ENCODE results near the gene PHACTR1. TPM values are rescaled to one million over a fixed set of nuclear protein-coding genes. Genes with fewer than 3 reads are reported as not detected.

Gene PHACTR1
- polyA plus RNA-seq, 3 donors: 6.1 to 26.9 (median 7.6) TPM

- Histone ChIP-seq H2AFZ (ENCODE audit: insufficient read depth, low read depth, low read length, poor library complexity, severe bottlenecking) (no peak overlapping the region), H3K36me3 (replicated peaks in 1 of 2; ENCODE audit: control insufficient read depth in 1 of 2, insufficient read depth in 2 of 2, low read length in 2 of 2) (no peaks in the 10 kb centered on the region), H3K4me3 (replicated peaks in 1 of 3; ENCODE audit: low read depth in 2 of 3, low read length in 3 of 3) (no peak overlapping the region), H4K20me1 (ENCODE audit: insufficient read depth, low read length) (no peaks in the 10 kb centered on the region), H3K9me3 (replicated peaks in 1 of 2; ENCODE audit: control insufficient read depth in 1 of 2, insufficient read depth in 1 of 2, low read length in 2 of 2) (no peaks in the 10 kb centered on the region), H3K79me2 (ENCODE audit: insufficient read depth, low read length) (no peaks in the 10 kb centered on the region), H3K4me2 (replicated peaks; ENCODE audit: extremely low read depth, low read length, poor library complexity, severe bottlenecking) (no peak overlapping the region), H3K27ac (ENCODE audit: low read depth in 1 of 2, low read length in 2 of 2) (no peak overlapping the region), H3K4me1 (ENCODE audit: control insufficient read depth in 1 of 2, insufficient read depth in 2 of 2, low read length in 2 of 2) (no peaks in the 10 kb centered on the region), H3K27me3 (ENCODE audit: control insufficient read depth in 2 of 2, insufficient read depth in 2 of 2, low read length in 2 of 2) (no peaks in the 10 kb centered on the region), H3K9ac (ENCODE audit: insufficient read depth, low read length, poor library complexity, severe bottlenecking) (no peak overlapping the region)
- DNase-seq: no peak
- Mint-ChIP-seq H3K4me1 (peaks cover 6% of the 10 kb centered on the region), H3K4me3 (no peak overlapping the region), H3K36me3 (no peaks in the 10 kb centered on the region), H3K27me3 (ENCODE audit: low read depth in 3 of 3) (peaks cover 1 to 6% (median 3%) of the 10 kb centered on the region in 3 donors), H3K27ac (no peak overlapping the region), H3K9me3 (no peaks in the 10 kb centered on the region)
- intact Hi-C loops (cut with micrococcal nuclease): no loop called here
- no peak for TF ChIP-seq CTCF (IDR thresholded peaks at IDR 0.05)
- WGBS (ENCODE audit: insufficient coverage): no CpG with 5 or more reads among the region's 3 CpGs
Measured at GRCh38 chr6:12801141-12801540, 84.6 kb downstream of the PHACTR1 start.

- no peak for DNase-seq
- Mint-ChIP-seq H3K27ac (no peak overlapping the region), H3K27me3 (ENCODE audit: low read depth in 3 of 3) (peaks cover 2 to 7% (median 3%) of the 10 kb centered on the region in 3 donors), H3K4me3 (no peak overlapping the region), H3K4me1 (peaks cover 6% of the 10 kb centered on the region), H3K36me3 (no peaks in the 10 kb centered on the region), H3K9me3 (no peaks in the 10 kb centered on the region)
- Histone ChIP-seq H3K9ac (ENCODE audit: insufficient read depth, low read length, poor library complexity, severe bottlenecking) (no peak overlapping the region), H2AFZ (ENCODE audit: insufficient read depth, low read depth, low read length, poor library complexity, severe bottlenecking) (no peak overlapping the region), H3K79me2 (ENCODE audit: insufficient read depth, low read length) (no peaks in the 10 kb centered on the region), H3K4me1 (ENCODE audit: control insufficient read depth in 1 of 2, insufficient read depth in 2 of 2, low read length in 2 of 2) (no peaks in the 10 kb centered on the region), H3K27ac (ENCODE audit: low read depth in 1 of 2, low read length in 2 of 2) (no peak overlapping the region), H3K4me2 (replicated peaks; ENCODE audit: extremely low read depth, low read length, poor library complexity, severe bottlenecking) (no peak overlapping the region), H3K4me3 (replicated peaks in 1 of 3; ENCODE audit: low read depth in 2 of 3, low read length in 3 of 3) (no peak overlapping the region), H4K20me1 (ENCODE audit: insufficient read depth, low read length) (no peaks in the 10 kb centered on the region), H3K36me3 (replicated peaks in 1 of 2; ENCODE audit: control insufficient read depth in 1 of 2, insufficient read depth in 2 of 2, low read length in 2 of 2) (no peaks in the 10 kb centered on the region), H3K27me3 (ENCODE audit: control insufficient read depth in 2 of 2, insufficient read depth in 2 of 2, low read length in 2 of 2) (no peaks in the 10 kb centered on the region), H3K9me3 (replicated peaks in 1 of 2; ENCODE audit: control insufficient read depth in 1 of 2, insufficient read depth in 1 of 2, low read length in 2 of 2) (no peaks in the 10 kb centered on the region)
- intact Hi-C loops (cut with micrococcal nuclease): no loop called here
- TF ChIP-seq CTCF (IDR thresholded peaks at IDR 0.05): no peak
- WGBS (ENCODE audit: insufficient coverage): 100% methylated on average over 2 of the region's 4 CpGs
Measured at GRCh38 chr6:12802440-12802839, 85.9 kb downstream of the PHACTR1 start.

All from CD14-positive monocyte (primary cell).